ENCODE data around the gene CD74. TPM values are rescaled to one million over a fixed set of nuclear protein-coding genes. Genes with fewer than 3 reads are reported as not detected.
"Not testable (repeated sequence)": the region's sequence is repeated elsewhere in the genome, so short reads cannot be mapped to it uniquely, and the experiment has no call there.

CD74 gene
- total RNA-seq, 1 donor from 2014 or later = 15.7 TPM

- H3K4me1 Mint-ChIP-seq (ENCODE audit: low read depth, unreplicated experiment) = no peaks in the 10 kb centered on the region
- no peak overlapping the region for H3K4me3 Mint-ChIP-seq (ENCODE audit: unreplicated experiment)
- H3K4me2 ChIP-seq (ENCODE audit: low read length) = no peak overlapping the region
- no peaks in the 10 kb centered on the region for H3K36me3 ChIP-seq (ENCODE audit: insufficient read depth, low read length)
- H3K27ac Mint-ChIP-seq (ENCODE audit: unreplicated experiment) = no peak overlapping the region
- H3K4me1 ChIP-seq (ENCODE audit: insufficient read depth, low read length) = no peaks in the 10 kb centered on the region
- H3K4me3 ChIP-seq (ENCODE audit: insufficient read depth, low read depth, low read length) = no peak overlapping the region
- H3K27me3 Mint-ChIP-seq (ENCODE audit: low read depth, unreplicated experiment) = peaks cover 10% of the 10 kb centered on the region
- H3K9me3 Mint-ChIP-seq (ENCODE audit: unreplicated experiment) = no peaks in the 10 kb centered on the region
- no peaks in the 10 kb centered on the region for H3K36me3 Mint-ChIP-seq (ENCODE audit: low read depth, unreplicated experiment)
- DNase-seq (ENCODE audit: low read depth) (no peak), FAIRE-seq (no peak)
- no peak overlapping the region for H3K27ac ChIP-seq (ENCODE audit: low read depth, low read length)
- H3K27me3 ChIP-seq (ENCODE audit: insufficient read depth, low read length) = no peaks in the 10 kb centered on the region
- H2AFZ ChIP-seq (ENCODE audit: low read depth, low read length) = no peak overlapping the region
- H4K20me1 ChIP-seq (ENCODE audit: insufficient read depth, low read length) = no peaks in the 10 kb centered on the region
- H3K9me3 ChIP-seq (ENCODE audit: insufficient read depth, low read depth, low read length) = no peaks in the 10 kb centered on the region
- no peak for TF ChIP-seq EZH2 (IDR thresholded peaks at IDR 0.05; ENCODE audit: insufficient read depth, low read length)
- TF ChIP-seq, protein P1, sequence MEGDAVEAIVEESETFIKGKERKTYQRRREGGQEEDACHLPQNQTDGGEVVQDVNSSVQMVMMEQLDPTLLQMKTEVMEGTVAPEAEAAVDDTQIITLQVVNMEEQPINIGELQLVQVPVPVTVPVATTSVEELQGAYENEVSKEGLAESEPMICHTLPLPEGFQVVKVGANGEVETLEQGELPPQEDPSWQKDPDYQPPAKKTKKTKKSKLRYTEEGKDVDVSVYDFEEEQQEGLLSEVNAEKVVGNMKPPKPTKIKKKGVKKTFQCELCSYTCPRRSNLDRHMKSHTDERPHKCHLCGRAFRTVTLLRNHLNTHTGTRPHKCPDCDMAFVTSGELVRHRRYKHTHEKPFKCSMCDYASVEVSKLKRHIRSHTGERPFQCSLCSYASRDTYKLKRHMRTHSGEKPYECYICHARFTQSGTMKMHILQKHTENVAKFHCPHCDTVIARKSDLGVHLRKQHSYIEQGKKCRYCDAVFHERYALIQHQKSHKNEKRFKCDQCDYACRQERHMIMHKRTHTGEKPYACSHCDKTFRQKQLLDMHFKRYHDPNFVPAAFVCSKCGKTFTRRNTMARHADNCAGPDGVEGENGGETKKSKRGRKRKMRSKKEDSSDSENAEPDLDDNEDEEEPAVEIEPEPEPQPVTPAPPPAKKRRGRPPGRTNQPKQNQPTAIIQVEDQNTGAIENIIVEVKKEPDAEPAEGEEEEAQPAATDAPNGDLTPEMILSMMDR (IDR thresholded peaks at IDR 0.05; ENCODE audit: insufficient read depth, low read depth, low read length) = no peak
- no peaks in the 10 kb centered on the region for H3K79me2 ChIP-seq (ENCODE audit: insufficient read depth, low read length)
- H3K9ac ChIP-seq (ENCODE audit: low read length) = no peak overlapping the region
Measured at GRCh38 chr5:150422758-150423157, 10.0 kb upstream of the CD74 start.

DNA sequence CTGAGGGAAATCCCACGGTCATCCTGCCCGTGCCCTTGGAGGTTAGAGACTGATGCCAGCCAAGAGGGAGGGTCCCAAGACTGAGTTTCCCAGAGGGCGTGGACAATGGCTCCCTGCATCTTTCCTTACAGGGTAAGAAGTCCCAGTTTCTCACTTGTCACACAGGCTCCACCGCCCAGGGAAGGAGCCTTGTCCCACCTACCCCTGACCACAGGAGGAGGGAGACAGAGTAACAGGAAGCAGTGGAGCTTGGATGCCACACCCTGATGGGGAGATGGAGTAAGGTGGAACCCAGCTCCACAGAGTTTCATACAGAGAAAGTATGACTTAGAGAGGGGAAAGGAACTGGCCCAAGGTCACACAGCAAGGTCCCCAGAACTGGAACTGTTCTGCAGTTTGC is 9.4 kb upstream of the CD74 start:
- Mint-ChIP-seq H3K4me1 (ENCODE audit: low read depth, unreplicated experiment) (no peaks in the 10 kb centered on the region), H3K9me3 (ENCODE audit: unreplicated experiment) (no peaks in the 10 kb centered on the region), H3K4me3 (ENCODE audit: unreplicated experiment) (no peak overlapping the region), H3K27me3 (ENCODE audit: low read depth, unreplicated experiment) (peaks cover 9% of the 10 kb centered on the region), H3K36me3 (ENCODE audit: low read depth, unreplicated experiment) (no peaks in the 10 kb centered on the region), H3K27ac (ENCODE audit: unreplicated experiment) (no peak overlapping the region)
- H3K4me1 ChIP-seq (ENCODE audit: insufficient read depth, low read length) = no peaks in the 10 kb centered on the region
- H3K36me3 ChIP-seq (ENCODE audit: insufficient read depth, low read length) = no peaks in the 10 kb centered on the region
- H2AFZ ChIP-seq (ENCODE audit: low read depth, low read length) = no peak overlapping the region
- no peak overlapping the region for H3K9ac ChIP-seq (ENCODE audit: low read length)
- H3K4me2 ChIP-seq (ENCODE audit: low read length) = no peak overlapping the region
- no peaks in the 10 kb centered on the region for H3K9me3 ChIP-seq (ENCODE audit: insufficient read depth, low read depth, low read length)
- no peaks in the 10 kb centered on the region for H3K27me3 ChIP-seq (ENCODE audit: insufficient read depth, low read length)
- DNase-seq (ENCODE audit: low read depth) (no peak), FAIRE-seq (no peak)
- TF ChIP-seq, protein P1 (IDR thresholded peaks at IDR 0.05; ENCODE audit: insufficient read depth, low read depth, low read length) = no peak
- TF ChIP-seq EZH2 (IDR thresholded peaks at IDR 0.05; ENCODE audit: insufficient read depth, low read length) = no peak
- H3K4me3 ChIP-seq (ENCODE audit: insufficient read depth, low read depth, low read length) = no peak overlapping the region
- no peaks in the 10 kb centered on the region for H4K20me1 ChIP-seq (ENCODE audit: insufficient read depth, low read length)
- H3K79me2 ChIP-seq (ENCODE audit: insufficient read depth, low read length) = no peaks in the 10 kb centered on the region
- no peak overlapping the region for H3K27ac ChIP-seq (ENCODE audit: low read depth, low read length)

- no peaks in the 10 kb centered on the region for H4K20me1 ChIP-seq (ENCODE audit: insufficient read depth, low read length)
- H3K9me3 ChIP-seq (ENCODE audit: insufficient read depth, low read depth, low read length) = no peaks in the 10 kb centered on the region
- H3K4me1 ChIP-seq (ENCODE audit: insufficient read depth, low read length) = no peaks in the 10 kb centered on the region
- peak overlapping the region; percentile 71 for H2AFZ ChIP-seq (ENCODE audit: low read depth, low read length)
- H3K27ac ChIP-seq (ENCODE audit: low read depth, low read length) = no peak overlapping the region
- FAIRE-seq = no peak
- no peaks in the 10 kb centered on the region for H3K9me3 Mint-ChIP-seq (ENCODE audit: unreplicated experiment)
- no peaks in the 10 kb centered on the region for H3K27me3 ChIP-seq (ENCODE audit: insufficient read depth, low read length)
- H3K4me3 Mint-ChIP-seq (ENCODE audit: unreplicated experiment) = no peak overlapping the region
- no peak for DNase-seq (ENCODE audit: low read depth)
- no peaks in the 10 kb centered on the region for H3K4me1 Mint-ChIP-seq (ENCODE audit: low read depth, unreplicated experiment)
- peaks cover 6% of the 10 kb centered on the region for H3K27me3 Mint-ChIP-seq (ENCODE audit: low read depth, unreplicated experiment)
- no peak overlapping the region for H3K9ac ChIP-seq (ENCODE audit: low read length)
- no peaks in the 10 kb centered on the region for H3K36me3 Mint-ChIP-seq (ENCODE audit: low read depth, unreplicated experiment)
- TF ChIP-seq, protein P1 (IDR thresholded peaks at IDR 0.05; ENCODE audit: insufficient read depth, low read depth, low read length) = no peak
- TF ChIP-seq EZH2 (IDR thresholded peaks at IDR 0.05; ENCODE audit: insufficient read depth, low read length) = no peak
- H3K36me3 ChIP-seq (ENCODE audit: insufficient read depth, low read length) = no peaks in the 10 kb centered on the region
- no peak overlapping the region for H3K4me3 ChIP-seq (ENCODE audit: insufficient read depth, low read depth, low read length)
- H3K27ac Mint-ChIP-seq (ENCODE audit: unreplicated experiment) = no peak overlapping the region
- no peak overlapping the region for H3K4me2 ChIP-seq (ENCODE audit: low read length)
- H3K79me2 ChIP-seq (ENCODE audit: insufficient read depth, low read length) = no peaks in the 10 kb centered on the region
Measured at GRCh38 chr5:150419630-150420270, 7.0 kb upstream of the CD74 start.

DNA sequence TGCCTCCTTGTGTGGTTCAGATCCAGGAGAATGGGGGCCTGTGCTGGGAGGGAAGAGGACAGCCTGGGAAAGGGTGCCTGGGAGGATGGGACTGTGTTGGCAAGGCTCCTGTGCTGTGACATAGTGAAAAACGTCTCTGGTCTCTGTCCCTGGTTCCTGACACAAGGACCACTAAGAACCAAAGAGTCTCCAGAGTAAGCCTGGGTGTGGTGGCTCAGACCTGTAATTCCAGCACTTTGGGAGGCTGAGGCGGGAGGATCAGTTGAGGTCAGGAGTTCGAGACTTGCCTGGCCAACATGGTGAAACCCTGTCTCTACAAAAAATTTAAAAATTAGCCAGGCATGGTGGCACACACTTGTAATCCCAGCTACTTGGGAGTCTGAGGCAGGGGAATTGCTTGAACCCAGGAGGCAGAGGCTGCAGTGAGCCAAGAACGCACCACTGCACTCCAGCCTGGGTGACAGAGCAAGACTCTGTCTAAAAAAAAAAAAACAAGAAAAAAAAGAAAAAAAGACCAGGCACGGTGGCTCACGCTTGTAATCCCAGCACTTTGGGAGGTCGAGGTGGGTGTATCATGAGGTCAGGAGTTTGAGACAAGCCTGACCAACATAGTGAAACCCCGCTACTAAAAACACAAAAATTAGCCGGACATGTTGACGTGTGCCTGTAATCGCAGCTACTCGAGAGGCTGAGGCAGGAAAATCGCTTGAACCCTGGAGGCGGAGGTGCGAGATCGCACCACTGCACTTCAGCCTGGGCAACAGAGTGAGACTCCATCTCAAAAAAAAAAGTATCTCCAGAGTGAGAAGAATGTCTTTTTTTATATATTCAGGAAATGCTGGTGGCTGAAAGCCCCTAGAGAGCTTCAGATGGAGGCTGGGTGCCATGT is 1.4 kb upstream of the CD74 start:
- not testable (repeated sequence) for FAIRE-seq; H3K36me3 Mint-ChIP-seq (ENCODE audit: low read depth, unreplicated experiment); H3K27ac ChIP-seq (ENCODE audit: low read depth, low read length); H3K27me3 Mint-ChIP-seq (ENCODE audit: low read depth, unreplicated experiment); H3K4me1 ChIP-seq (ENCODE audit: insufficient read depth, low read length); DNase-seq (ENCODE audit: low read depth); H3K4me1 Mint-ChIP-seq (ENCODE audit: low read depth, unreplicated experiment); H3K4me2 ChIP-seq (ENCODE audit: low read length); H3K27me3 ChIP-seq (ENCODE audit: insufficient read depth, low read length); H3K9me3 Mint-ChIP-seq (ENCODE audit: unreplicated experiment); H3K4me3 Mint-ChIP-seq (ENCODE audit: unreplicated experiment); H3K27ac Mint-ChIP-seq (ENCODE audit: unreplicated experiment); H3K79me2 ChIP-seq (ENCODE audit: insufficient read depth, low read length); H3K36me3 ChIP-seq (ENCODE audit: insufficient read depth, low read length); H3K9me3 ChIP-seq (ENCODE audit: insufficient read depth, low read depth, low read length); H2AFZ ChIP-seq (ENCODE audit: low read depth, low read length); H3K4me3 ChIP-seq (ENCODE audit: insufficient read depth, low read depth, low read length); H3K9ac ChIP-seq (ENCODE audit: low read length); H4K20me1 ChIP-seq (ENCODE audit: insufficient read depth, low read length)

Measured in astrocyte (in vitro differentiated cells and primary cell).